Measurements from ENCODE around the gene EGFR. TPM values are rescaled to one million over a fixed set of nuclear protein-coding genes. Genes with fewer than 3 reads are reported as not detected.

Gene EGFR
- polyA plus RNA-seq, 2 of the 4 experiments (the other 2 are of a cell fraction), result 59.5 to 63.8 TPM

- TF ChIP-seq HMGXB4 (CRISPR knock-in tag; IDR thresholded peaks at IDR 0.05; ENCODE audit: borderline replicate concordance) (no peak), CHD4 (IDR thresholded peaks at IDR 0.05; ENCODE audit: borderline replicate concordance) (no peak), FOSB (CRISPR knock-in tag; IDR thresholded peaks at IDR 0.05) (no peak), RCOR1 (IDR thresholded peaks at IDR 0.05; ENCODE audit: low read depth, low read length) (no peak), SREBF2 (IDR thresholded peaks at IDR 0.05) (no peak), USF2 (IDR thresholded peaks at IDR 0.05) (no peak), ESRRA (IDR thresholded peaks at IDR 0.05; ENCODE audit: borderline replicate concordance, low read length) (peak; percentile 95), HEYL (CRISPR knock-in tag; IDR thresholded peaks at IDR 0.05) (no peak), MAX (IDR thresholded peaks at IDR 0.05) (peak; percentile 60), HOXB13 (CRISPR knock-in tag; IDR thresholded peaks at IDR 0.05; ENCODE audit: low read depth) (no peak), FOSL2 (IDR thresholded peaks at IDR 0.05) (no peak), FOSL2 (CRISPR knock-in tag; IDR thresholded peaks at IDR 0.05) (peak; percentile 36; the same call in 1 of the 2 replicates), E2F6 (IDR thresholded peaks at IDR 0.05; ENCODE audit: borderline replicate concordance, low read depth) (no peak), ZC3H11A (IDR thresholded peaks at IDR 0.05) (no peak), ZSCAN20 (CRISPR knock-in tag; IDR thresholded peaks at IDR 0.05) (no peak), RARB (CRISPR knock-in tag; IDR thresholded peaks at IDR 0.05) (no peak)
Measured at GRCh38 chr7:54987772-54988171, 31.0 kb upstream of the EGFR start (continued).

GRCh38 chr7:54988516-54988915 lies 30.3 kb upstream of the EGFR start:
- DNase-seq (ENCODE audit: low read depth in 1 of 2, low spot score in 1 of 2) (no peak), FAIRE-seq (no peak), ATAC-seq (no peak)
- no peak for TF ChIP-seq ELK1 (IDR thresholded peaks at IDR 0.05; ENCODE audit: low read depth, low read length)
- no peak for TF ChIP-seq POLR2AphosphoS2 (conservative IDR thresholded peaks at IDR 0.05; ENCODE audit: low read length)
- Histone ChIP-seq H3K4me3 (no peak overlapping the region), H3K4me1 (peaks cover 59% of the 10 kb centered on the region), H3K4me2 (peak overlapping the region; percentile 77), H3K27ac (peak overlapping the region; percentile 66 to 87; a peak in 5 of 6 replicates), H3K9me3 (no peaks in the 10 kb centered on the region)
- CTCF ChIA-PET, result interaction anchor here (1.1 to 1.5 kb wide), 2 partner anchors 111 to 266 kb away, joined by 3 to 4 read pairs; no protein-coding TSS in a partner anchor
- POLR2A ChIA-PET, result no interaction called here
- WGBS (ENCODE audit: missing lambda C conversion rate), result 98% methylated on average over 2 of the region's 2 CpGs

GRCh38 chr7:54989453-54990225 lies 29.2 kb upstream of the EGFR start:
- no peaks in the 10 kb centered on the region for H3K9me3 ChIP-seq
- FAIRE-seq, result no peak
- H3K27ac ChIP-seq, result peak overlapping the region; percentile 10 to 66; a peak in 4 of 6 replicates
- peaks cover 59% of the 10 kb centered on the region for H3K4me1 ChIP-seq
- no peak overlapping the region for H3K4me3 ChIP-seq
- 89% methylated on average over 4 of the region's 4 CpGs for WGBS (ENCODE audit: missing lambda C conversion rate)
- H3K4me2 ChIP-seq, result no peak overlapping the region
- ATAC-seq, result no peak
- ChIA-PET POLR2A (no interaction called here), CTCF (no interaction called here)
- DNase-seq (ENCODE audit: low read depth in 1 of 2, low spot score in 1 of 2), result no peak
- TF ChIP-seq KDM1A (IDR thresholded peaks at IDR 0.05; ENCODE audit: low read depth), result no peak
- no peak for TF ChIP-seq EHF (CRISPR knock-in tag; IDR thresholded peaks at IDR 0.05)
- no peak for TF ChIP-seq CHD2 (IDR thresholded peaks at IDR 0.05; ENCODE audit: low read length, partially characterized antibody)
- TF ChIP-seq BCL3 (IDR thresholded peaks at IDR 0.05), result no peak
- TF ChIP-seq HMGXB4 (CRISPR knock-in tag; IDR thresholded peaks at IDR 0.05; ENCODE audit: borderline replicate concordance), result no peak
- no peak for TF ChIP-seq EP300 (IDR thresholded peaks at IDR 0.05)
- no peak for TF ChIP-seq PBX3 (IDR thresholded peaks at IDR 0.05)

Measured in A549 (cell line).